H1 (cell line): ENCODE data around the gene CELF4. TPM values are rescaled to one million over a fixed set of nuclear protein-coding genes. Genes with fewer than 3 reads are reported as not detected.
A peak's percentile ranks its signal among the peaks of the same experiment; 100 is the strongest.

Source experiments
- HDAC2 ChIP-seq, 2 experiments: fragments of 300-600 bp in 1 of 2; sonication (generic) in 1 of 2; IDR thresholded peaks; 2 replicates each; pipeline ENCODE4 v1.6.1; 2011 to 2012; ENCODE audit warnings: low read depth in 2 of 2, low read length in 2 of 2, mild to moderate bottlenecking in 2 of 2, moderate library complexity in 2 of 2, borderline replicate concordance in 1 of 2, inconsistent platforms in 1 of 2
- NRF1 ChIP-seq: IDR thresholded peaks from 2 replicates; pipeline ENCODE4 v1.6.1; 2011; ENCODE audit warnings: mild to moderate bottlenecking, low read depth, low read length, improper control_type of control experiment
- RAD21 ChIP-seq, 2 experiments: IDR thresholded peaks in 1 of 2; conservative IDR thresholded peaks in 1 of 2; 2 replicates each; pipeline ENCODE4 v1.6.1; 2011; ENCODE audit warnings: low read depth in 2 of 2, low read length in 2 of 2, improper control_type of control experiment in 1 of 2, inconsistent platforms in 1 of 2, mild to moderate bottlenecking in 1 of 2, moderate library complexity in 1 of 2
- SRF ChIP-seq: IDR thresholded peaks from 2 replicates; pipeline ENCODE4 v1.6.1; 2011; ENCODE audit warnings: mild to moderate bottlenecking, low read depth, low read length, moderate library complexity
- polyA plus RNA-seq, 7 experiments: library from polyadenylated mRNA; depleted of rRNA in 3 of 7; stranded (reverse) in 5 of 7; unstranded in 2 of 7; fragments of >200 nt in 5 of 7; fragments of 200-250 nt in 2 of 7; gene quantifications; 1 replicate in 5 of 7; 2 replicates in 1 of 7; 4 replicates in 1 of 7; pipeline versions ENCODE4 v1.2.1 to v1.2.3, GENCODE V29; 2011 to 2013; ENCODE audit warnings: missing spikeins in 2 of 7, mixed read lengths in 2 of 7
- total RNA-seq: library from RNA; stranded (reverse); fragmentation: NEBNext Ultra II Directional; extraction: Animal tissue kit (Norgen Biotek cat#: 25700); gene quantifications from 2 replicates; pipeline ENCODE4 v1.2.1, GENCODE V29; 2021
- TF ChIP-seq, protein P1 (sequence below): IDR thresholded peaks from 2 replicates; pipeline ENCODE4 v1.6.1; 2011; ENCODE audit warnings: low read length, improper control_type of control experiment

CELF4 gene
- total and polyA plus RNA-seq, 2 of the 8 experiments (the other 6 are each of a cell fraction or from before 2014, with no cell fraction given): 1.6 to 3.4 TPM

DNA sequence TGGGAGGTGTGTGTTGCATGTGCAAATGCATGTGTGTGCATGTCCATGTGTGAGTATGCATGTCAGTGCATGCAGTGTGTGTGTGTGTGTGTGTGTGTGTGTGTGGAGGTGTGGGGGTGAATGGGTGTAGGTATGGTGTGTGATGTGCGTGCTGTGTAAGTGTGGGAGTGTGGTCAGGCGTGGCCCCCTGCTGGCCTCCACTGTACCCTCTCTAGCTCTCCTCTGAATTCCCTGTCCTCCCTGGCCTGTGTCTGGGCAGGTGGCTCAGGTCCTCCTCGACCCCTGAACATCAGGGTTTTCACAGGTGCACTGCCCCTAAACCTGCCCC lies 230.2 kb downstream of the CELF4 start (continued):
- TF ChIP-seq, protein P1, sequence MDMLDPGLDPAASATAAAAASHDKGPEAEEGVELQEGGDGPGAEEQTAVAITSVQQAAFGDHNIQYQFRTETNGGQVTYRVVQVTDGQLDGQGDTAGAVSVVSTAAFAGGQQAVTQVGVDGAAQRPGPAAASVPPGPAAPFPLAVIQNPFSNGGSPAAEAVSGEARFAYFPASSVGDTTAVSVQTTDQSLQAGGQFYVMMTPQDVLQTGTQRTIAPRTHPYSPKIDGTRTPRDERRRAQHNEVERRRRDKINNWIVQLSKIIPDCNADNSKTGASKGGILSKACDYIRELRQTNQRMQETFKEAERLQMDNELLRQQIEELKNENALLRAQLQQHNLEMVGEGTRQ: no peak
- TF ChIP-seq HDAC2 (IDR thresholded peaks at IDR 0.05; ENCODE audit: borderline replicate concordance in 1 of 2, low read depth in 2 of 2, low read length in 2 of 2) (no peak), SRF (no peak), RAD21 (IDR thresholded peaks at IDR 0.05 in 1 of 2, conservative IDR thresholded peaks at IDR 0.05 in 1 of 2; ENCODE audit: low read depth in 2 of 2, low read length in 2 of 2) (peak; percentile 42 to 49), NRF1 (no peak)
